Stimulated activated CD4-positive, alpha-beta T cell treated with anti-CD3 and anti-CD28 coated beads, TNF-alpha, amount 100 ng/mL, for 24 hours (primary cell): ENCODE data around the gene HERC2.
"Not testable (repeated sequence)": the region's sequence is repeated elsewhere in the genome, so short reads cannot be mapped to it uniquely, and the experiment has no call there.

Experiments used
- DNase-seq, 3 experiments: peaks; one replicate each; pipeline ENCODE4 v3.0.0-alpha.2; 2020; ENCODE audit warnings: low read depth in 3 of 3

Gene HERC2

GRCh38 chr15:28227303-28227702, 94.7 kb downstream of the HERC2 start:
- DNase-seq: not testable (repeated sequence)

GRCh38 chr15:28222612-28223011, 99.4 kb downstream of the HERC2 start:
- not testable (repeated sequence) for DNase-seq

- not testable (repeated sequence) for DNase-seq
Measured at GRCh38 chr15:28221696-28222095, 100.3 kb downstream of the HERC2 start.

- DNase-seq: no peak
Measured at GRCh38 chr15:28219116-28219515, 102.9 kb downstream of the HERC2 start.

GRCh38 chr15:28216946-28217546, 104.9 kb downstream of the HERC2 start:
- not testable (repeated sequence) for DNase-seq

GRCh38 chr15:28215521-28215920, 106.5 kb downstream of the HERC2 start:
- not testable (repeated sequence) for DNase-seq

- DNase-seq: not testable (repeated sequence)
Measured at GRCh38 chr15:28214006-28214790, 107.8 kb downstream of the HERC2 start.

GRCh38 chr15:28213393-28213792, 108.6 kb downstream of the HERC2 start:
- DNase-seq: not testable (repeated sequence)

GRCh38 chr15:28208583-28208982, 113.4 kb downstream of the HERC2 start:
- no peak for DNase-seq

GRCh38 chr15:28205640-28206039, 116.3 kb downstream of the HERC2 start:
- not testable (repeated sequence) for DNase-seq

- DNase-seq: peak in 1 of 3 experiments; percentile 1
Measured at GRCh38 chr15:28203055-28203828, 118.7 kb downstream of the HERC2 start.

GRCh38 chr15:28202124-28202523, 119.9 kb downstream of the HERC2 start:
- not testable (repeated sequence) for DNase-seq

GRCh38 chr15:28198215-28198614, 123.8 kb downstream of the HERC2 start:
- not testable (repeated sequence) for DNase-seq

- DNase-seq: not testable (repeated sequence)
Measured at GRCh38 chr15:28197694-28198093, 124.3 kb downstream of the HERC2 start.

GRCh38 chr15:28196581-28196980, 125.4 kb downstream of the HERC2 start:
- DNase-seq: not testable (repeated sequence)

GRCh38 chr15:28192772-28193171, 129.2 kb downstream of the HERC2 start:
- DNase-seq: no peak

GRCh38 chr15:28191832-28192231, 130.1 kb downstream of the HERC2 start:
- no peak for DNase-seq

- DNase-seq: no peak
Measured at GRCh38 chr15:28190391-28191174, 131.4 kb downstream of the HERC2 start.

GRCh38 chr15:28185148-28185895, 136.7 kb downstream of the HERC2 start:
- DNase-seq: no peak

GRCh38 chr15:28184166-28184565, 137.8 kb downstream of the HERC2 start:
- DNase-seq: no peak

GRCh38 chr15:28182731-28183130, 139.2 kb downstream of the HERC2 start:
- no peak for DNase-seq
